BJ (cell line): ENCODE measurements around the gene CCL15. TPM values are rescaled to one million over a fixed set of nuclear protein-coding genes. Genes with fewer than 3 reads are reported as not detected.

Source experiments
- CTCF ChIA-PET: fragments of 350-600 bp; formaldehyde crosslinking; extraction: SDS; loops from one replicate; lab custom pipeline; 2021; ENCODE audit warnings: antibody characterized with exemption, inconsistent platforms; lab: Yijun Ruan, JAX
- POLR2A ChIA-PET: fragments of 300-600 bp; sonication (Branson Sonifier 250); formaldehyde crosslinking; extraction: SDS; loops from one replicate; lab custom pipeline; 2021; ENCODE audit warnings: antibody characterized with exemption; lab: Charles Lee
- DNase-seq: peaks from one replicate; pipeline ENCODE4 v3.0.0-alpha.2; 2011; ENCODE audit warnings: low read depth
- H3K27me3 ChIP-seq: 2 replicates; pipeline ENCODE4 v1.6.0; 2011; ENCODE audit warnings: low read length; ENCODE audit not compliant: control insufficient read depth, insufficient read depth
- H3K36me3 ChIP-seq: 2 replicates; pipeline ENCODE4 v1.5.1; 2011; ENCODE audit warnings: low read length; ENCODE audit not compliant: control insufficient read depth, insufficient read depth
- H3K4me3 ChIP-seq: 2 replicates; pipeline ENCODE4 v1.5.1; 2011; ENCODE audit warnings: low read depth, mild to moderate bottlenecking, control low read depth, low read length
- CTCF ChIP-seq: IDR thresholded peaks from 2 replicates; pipeline ENCODE4 v1.5.1; 2011; ENCODE audit warnings: low read depth, mild to moderate bottlenecking, control low read depth, inconsistent platforms, low read length, moderate library complexity; ENCODE audit not compliant: insufficient read depth
- polyA plus RNA-seq: library from polyadenylated mRNA; depleted of rRNA; stranded (reverse); fragments of >200 nt; gene quantifications from 2 replicates; pipeline ENCODE4 v1.2.3, GENCODE V29; 2011; rRNA removed

Gene CCL15
- polyA plus RNA-seq, 1 experiment: not detected

- no peaks in the 10 kb centered on the region for H3K27me3 ChIP-seq
- DNase-seq: no peak
- CTCF ChIA-PET: interaction anchor here (0.9 to 2.1 kb wide), 3 partner anchors 9 to 14 kb away, joined by 3 to 14 read pairs (median 4); no protein-coding TSS in a partner anchor
- no peaks in the 10 kb centered on the region for H3K36me3 ChIP-seq
- TF ChIP-seq CTCF: no peak
- POLR2A ChIA-PET: no interaction called here
- no peak overlapping the region for H3K4me3 ChIP-seq
These were observed 52.0 kb downstream of the CCL15 start for GRCh38 chr17:35949401-35949800.

- H3K27me3 ChIP-seq: no peaks in the 10 kb centered on the region
- TF ChIP-seq CTCF: no peak
- POLR2A ChIA-PET: no interaction called here
- CTCF ChIA-PET: interaction anchor here (0.8 to 2.1 kb wide), 7 partner anchors 10 to 200 kb away, joined by 3 to 14 read pairs (median 4); no protein-coding TSS in a partner anchor
- no peak overlapping the region for H3K4me3 ChIP-seq
- DNase-seq: no peak
- no peaks in the 10 kb centered on the region for H3K36me3 ChIP-seq
These were observed 53.3 kb downstream of the CCL15 start for GRCh38 chr17:35948092-35948491.

Other genes with a start within 250 kb of the CCL15 start
- not detected in 2 replicates for gene GAS2L2, start 248.3 kb downstream of the CCL15 start, polyA plus RNA-seq
- not detected in 2 replicates for gene C17orf50, start 240.7 kb downstream of the CCL15 start, polyA plus RNA-seq
- 0.15 and 0.28 TPM in 2 replicates for gene MMP28, start 205.9 kb downstream of the CCL15 start, polyA plus RNA-seq
- 27.4 and 49.6 TPM in 2 replicates for gene TAF15, start 192.1 kb downstream of the CCL15 start, polyA plus RNA-seq
- not detected in 2 replicates for gene HEATR9, start 132.7 kb downstream of the CCL15 start, polyA plus RNA-seq
- gene CCL5, start 121.2 kb downstream of the CCL15 start, polyA plus RNA-seq: 0.16 TPM in 2 replicates
- gene RDM1, start 70.8 kb downstream of the CCL15 start, polyA plus RNA-seq: 0.17 and 0.20 TPM in 2 replicates
- not detected in 2 replicates for gene LYZL6, start 57.8 kb downstream of the CCL15 start, polyA plus RNA-seq
- gene CCL16, start 20.1 kb downstream of the CCL15 start, polyA plus RNA-seq: not detected in 2 replicates
- not detected in 2 replicates for gene CCL14, start 14.8 kb downstream of the CCL15 start, polyA plus RNA-seq
- not detected in 2 replicates for gene CCL23, start 16.4 kb upstream of the CCL15 start, polyA plus RNA-seq
- gene CCL18, start 62.7 kb upstream of the CCL15 start, polyA plus RNA-seq: not detected in 2 replicates
- not detected in 2 replicates for gene CCL3, start 88.6 kb upstream of the CCL15 start, polyA plus RNA-seq
- not detected in 2 replicates for gene CCL4, start 102.3 kb upstream of the CCL15 start, polyA plus RNA-seq
- 1.4 and 2.3 TPM in 2 replicates for gene TBC1D3B, start 175.1 kb upstream of the CCL15 start, polyA plus RNA-seq
- gene CCL3L1, start 195.2 kb upstream of the CCL15 start, polyA plus RNA-seq: not detected in 2 replicates
- not detected in 2 replicates for gene CCL4L2, start 209.5 kb upstream of the CCL15 start, polyA plus RNA-seq